GM19463 (cell line): ENCODE data around the gene SRRM2.
A peak's percentile ranks its signal among the peaks of the same experiment; 100 is the strongest.

Source experiments
- ATAC-seq: cut with Tn5 transposase; IDR thresholded peaks from one replicate; pipeline ENCODE4 v1.9.1; 2021; ENCODE audit warnings: mild to moderate bottlenecking, moderate library complexity; ENCODE audit not compliant: unreplicated experiment

Gene SRRM2

GRCh38 chr16:2737895-2738418, 14.5 kb upstream of the SRRM2 start:
- no peak for ATAC-seq

GRCh38 chr16:2738615-2739014, 13.8 kb upstream of the SRRM2 start:
- ATAC-seq: no peak

- no peak for ATAC-seq
Measured at GRCh38 chr16:2739625-2740430, 12.6 kb upstream of the SRRM2 start.

GRCh38 chr16:2740476-2740875, 12.0 kb upstream of the SRRM2 start:
- ATAC-seq: no peak

- ATAC-seq: no peak
Measured at GRCh38 chr16:2741168-2741567, 11.3 kb upstream of the SRRM2 start.

- ATAC-seq: no peak
Measured at GRCh38 chr16:2742323-2743006, 10.0 kb upstream of the SRRM2 start.

- ATAC-seq: no peak
Measured at GRCh38 chr16:2743007-2743810, 9.2 kb upstream of the SRRM2 start.

GRCh38 chr16:2744711-2745110, 7.7 kb upstream of the SRRM2 start:
- ATAC-seq: no peak

GRCh38 chr16:2745116-2745890, 7.1 kb upstream of the SRRM2 start:
- no peak for ATAC-seq

- no peak for ATAC-seq
Measured at GRCh38 chr16:2745961-2746360, 6.5 kb upstream of the SRRM2 start.

GRCh38 chr16:2748757-2749455, 3.5 kb upstream of the SRRM2 start:
- no peak for ATAC-seq

- ATAC-seq: no peak
Measured at GRCh38 chr16:2749476-2749875, 3.0 kb upstream of the SRRM2 start.

- ATAC-seq: no peak
Measured at GRCh38 chr16:2749936-2750335, 2.5 kb upstream of the SRRM2 start.

GRCh38 chr16:2751577-2752034, 832 bp upstream of the SRRM2 start:
- ATAC-seq: peak; percentile 34

- peak; percentile 32 for ATAC-seq
Measured at GRCh38 chr16:2752850-2753732, 653 bp downstream of the SRRM2 start.

GRCh38 chr16:2753733-2754020, 1.2 kb downstream of the SRRM2 start:
- ATAC-seq: no peak

- ATAC-seq: no peak
Measured at GRCh38 chr16:2755158-2755557, 2.7 kb downstream of the SRRM2 start.

GRCh38 chr16:2756288-2757015, 4.0 kb downstream of the SRRM2 start:
- ATAC-seq: no peak
